HG02763 (cell line): Measurements from ENCODE around the gene FOXP1.

Experiments used
- ATAC-seq: cut with Tn5 transposase; IDR thresholded peaks from one replicate; pipeline ENCODE4 v1.9.1; 2021; ENCODE audit warnings: mild to moderate bottlenecking, moderate library complexity; ENCODE audit not compliant: unreplicated experiment

The FOXP1 gene

GRCh38 chr3:71072287-71072686, 511.2 kb downstream of the FOXP1 start:
- ATAC-seq = no peak

- ATAC-seq = no peak
Observed at GRCh38 chr3:71070497-71071463, 512.7 kb downstream of the FOXP1 start.

- peak; percentile 53 for ATAC-seq
Observed at GRCh38 chr3:71069797-71070196, 513.7 kb downstream of the FOXP1 start.

GRCh38 chr3:71067977-71068654, 515.4 kb downstream of the FOXP1 start:
- ATAC-seq = no peak

- ATAC-seq = no peak
Observed at GRCh38 chr3:71066849-71067261, 516.7 kb downstream of the FOXP1 start.

- ATAC-seq = no peak
Observed at GRCh38 chr3:71066356-71066755, 517.2 kb downstream of the FOXP1 start.

- no peak for ATAC-seq
Observed at GRCh38 chr3:71065764-71066013, 517.8 kb downstream of the FOXP1 start.

GRCh38 chr3:71064956-71065763, 518.4 kb downstream of the FOXP1 start:
- ATAC-seq = peak; percentile 36

GRCh38 chr3:71064291-71064955, 519.1 kb downstream of the FOXP1 start:
- ATAC-seq = peak; percentile 28

- peak; percentile 24 for ATAC-seq
Observed at GRCh38 chr3:71063773-71064290, 519.7 kb downstream of the FOXP1 start.

GRCh38 chr3:71062952-71063772, 520.4 kb downstream of the FOXP1 start:
- no peak for ATAC-seq

GRCh38 chr3:71062037-71062932, 521.2 kb downstream of the FOXP1 start:
- ATAC-seq = no peak

- no peak for ATAC-seq
Observed at GRCh38 chr3:71061581-71061980, 521.9 kb downstream of the FOXP1 start.

- ATAC-seq = no peak
Observed at GRCh38 chr3:71061037-71061436, 522.5 kb downstream of the FOXP1 start.

GRCh38 chr3:71060536-71060935, 523.0 kb downstream of the FOXP1 start:
- ATAC-seq = no peak

- ATAC-seq = no peak
Observed at GRCh38 chr3:71057526-71057894, 526.0 kb downstream of the FOXP1 start.

- ATAC-seq = no peak
Observed at GRCh38 chr3:71056327-71056726, 527.2 kb downstream of the FOXP1 start.

- no peak for ATAC-seq
Observed at GRCh38 chr3:71055257-71056001, 528.1 kb downstream of the FOXP1 start.
